Upper lobe of right lung (tissue), 1 donor: ENCODE data around the gene NLRP14. TPM values are rescaled to one million over a fixed set of nuclear protein-coding genes. Genes with fewer than 3 reads are reported as not detected.

Experiments used
- ATAC-seq: fragments of 200-7000 bp; cut with Tn5 transposase; one replicate; pipeline ENCODE4 v1.9.1; 2020; ENCODE audit warnings: mild to moderate bottlenecking, moderate library complexity
- DNase-seq: peaks from one replicate; pipeline ENCODE4 v3.0.0-alpha.2; 2020
- H3K27ac ChIP-seq: fragments of 200-600 bp; one replicate; pipeline ENCODE4 v1.8.0; 2022
- H3K27me3 ChIP-seq: fragments of 200-600 bp; one replicate; pipeline ENCODE4 v1.8.0; 2022; ENCODE audit warnings: mild to moderate bottlenecking
- H3K36me3 ChIP-seq: fragments of 200-600 bp; one replicate; pipeline ENCODE4 v1.8.0; 2022
- H3K4me1 ChIP-seq: fragments of 200-600 bp; one replicate; pipeline ENCODE4 v1.8.0; 2022
- H3K4me3 ChIP-seq: fragments of 200-600 bp; one replicate; pipeline ENCODE4 v1.8.0; 2022; ENCODE audit warnings: mild to moderate bottlenecking
- H3K9me3 ChIP-seq: fragments of 200-600 bp; one replicate; pipeline ENCODE4 v1.8.0; 2022
- CTCF ChIP-seq: fragments of 200-600 bp; IDR thresholded peaks from one replicate; pipeline ENCODE4 v1.8.0; 2022; ENCODE audit warnings: antibody characterized with exemption
- intact Hi-C: fragments of 100-400 bp; cut with DNase I; formaldehyde crosslinking; loops from one replicate; pipeline ENCODE4 v1.11.0; 2022
- total RNA-seq: library from RNA; stranded (reverse); fragmentation: NEBNext Ultra II Directional; extraction: Animal tissue kit (Norgen Biotek cat#: 25700); gene quantifications from one replicate; pipeline ENCODE4 v1.2.1, GENCODE V29; 2021
- donor health status: DM: no; HTN: yes; CAD: no; lungs with severe emphysema.

NLRP14 gene
- total RNA-seq, 1 donor from 2014 or later: not detected

DNA sequence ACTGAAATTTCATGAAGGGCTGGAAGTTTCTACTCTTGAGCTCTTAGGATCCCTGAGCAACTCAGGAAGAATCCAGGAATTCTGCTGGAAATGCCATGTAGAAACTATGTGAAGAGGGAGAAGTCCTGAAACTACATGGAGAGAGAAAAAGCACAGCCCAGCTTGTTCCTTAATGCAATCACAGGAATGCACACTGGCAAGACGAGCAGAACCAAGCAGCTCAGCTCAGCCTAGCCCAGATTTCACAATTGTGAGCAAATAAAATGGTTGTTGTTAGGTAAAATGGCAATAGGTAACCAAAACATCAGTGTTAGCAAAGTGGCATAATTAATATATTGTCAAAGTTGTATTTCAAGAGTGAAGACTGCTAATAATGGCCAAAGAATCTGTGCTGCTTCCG lies 28.3 kb upstream of the NLRP14 start:
- ATAC-seq: no peak
- no peak for TF ChIP-seq CTCF
- Histone ChIP-seq H3K27me3 (no peaks in the 10 kb centered on the region), H3K36me3 (no peaks in the 10 kb centered on the region), H3K4me1 (no peaks in the 10 kb centered on the region), H3K27ac (no peak overlapping the region), H3K9me3 (no peaks in the 10 kb centered on the region), H3K4me3 (no peak overlapping the region)
- DNase-seq: no peak
- intact Hi-C loops: no loop called here

DNA sequence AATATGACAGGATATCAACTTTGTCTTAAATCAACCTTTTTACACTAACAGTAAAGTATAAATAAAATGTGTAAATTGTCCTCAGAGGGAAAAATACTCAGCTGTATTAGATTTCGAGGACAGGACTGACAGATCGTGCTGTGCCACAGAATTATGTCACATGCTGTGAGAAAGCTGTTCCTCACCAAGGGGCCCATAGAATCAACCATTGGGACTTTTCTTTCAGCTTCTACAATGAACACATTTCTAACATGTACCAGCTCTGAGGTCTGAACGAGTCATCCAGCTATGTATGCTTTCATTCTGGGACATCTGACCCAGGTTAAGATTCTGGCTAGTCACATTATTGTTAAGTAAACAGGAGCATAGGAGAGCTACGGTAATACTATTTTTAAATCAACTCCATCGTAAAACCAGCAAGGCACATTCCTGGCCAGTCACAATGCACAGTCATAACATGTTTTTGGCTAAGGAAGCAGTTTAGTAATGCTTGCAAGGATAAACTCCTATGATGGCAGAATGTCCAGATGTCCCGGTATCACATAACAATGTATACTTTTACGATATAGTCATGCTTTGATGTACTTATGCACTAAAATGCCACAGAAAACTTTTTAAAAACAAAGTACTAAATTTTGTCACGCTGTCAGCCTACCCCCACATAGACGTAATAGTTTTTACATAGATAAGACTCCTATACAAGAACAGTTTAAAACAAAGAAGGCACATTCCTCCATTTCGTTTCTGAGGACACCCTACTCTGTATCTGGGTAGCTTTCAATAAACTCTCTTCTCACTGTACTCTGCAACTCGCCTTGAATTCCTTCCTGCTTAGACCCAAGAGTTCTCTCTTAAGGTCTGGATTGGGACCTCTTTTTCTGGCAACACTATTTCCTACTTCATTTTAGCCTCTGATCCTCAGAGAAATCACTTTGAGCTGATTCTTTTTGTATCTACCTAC lies 27.5 kb upstream of the NLRP14 start:
- ATAC-seq (no peak), DNase-seq (no peak)
- TF ChIP-seq CTCF: no peak
- Histone ChIP-seq H3K9me3 (no peaks in the 10 kb centered on the region), H3K4me3 (no peak overlapping the region), H3K27ac (no peak overlapping the region), H3K4me1 (no peaks in the 10 kb centered on the region), H3K36me3 (no peaks in the 10 kb centered on the region), H3K27me3 (no peaks in the 10 kb centered on the region)
- intact Hi-C loops: no loop called here

GRCh38 chr11:6995703-6996102 lies 24.6 kb upstream of the NLRP14 start:
- intact Hi-C loops: no loop called here
- H3K4me3 ChIP-seq: no peak overlapping the region
- no peaks in the 10 kb centered on the region for H3K9me3 ChIP-seq
- TF ChIP-seq CTCF: no peak
- DNase-seq (no peak), ATAC-seq (no peak)
- no peaks in the 10 kb centered on the region for H3K36me3 ChIP-seq
- H3K27me3 ChIP-seq: no peaks in the 10 kb centered on the region
- H3K4me1 ChIP-seq: no peaks in the 10 kb centered on the region
- no peak overlapping the region for H3K27ac ChIP-seq

- H3K4me3 ChIP-seq: no peak overlapping the region
- TF ChIP-seq CTCF: no peak
- no peaks in the 10 kb centered on the region for H3K36me3 ChIP-seq
- no peak for DNase-seq
- no peaks in the 10 kb centered on the region for H3K4me1 ChIP-seq
- peak; percentile 81 for ATAC-seq
- H3K27me3 ChIP-seq: no peaks in the 10 kb centered on the region
- intact Hi-C loops: no loop called here
- no peaks in the 10 kb centered on the region for H3K9me3 ChIP-seq
- no peak overlapping the region for H3K27ac ChIP-seq
Measured at GRCh38 chr11:7004482-7004881, 15.8 kb upstream of the NLRP14 start.

DNA sequence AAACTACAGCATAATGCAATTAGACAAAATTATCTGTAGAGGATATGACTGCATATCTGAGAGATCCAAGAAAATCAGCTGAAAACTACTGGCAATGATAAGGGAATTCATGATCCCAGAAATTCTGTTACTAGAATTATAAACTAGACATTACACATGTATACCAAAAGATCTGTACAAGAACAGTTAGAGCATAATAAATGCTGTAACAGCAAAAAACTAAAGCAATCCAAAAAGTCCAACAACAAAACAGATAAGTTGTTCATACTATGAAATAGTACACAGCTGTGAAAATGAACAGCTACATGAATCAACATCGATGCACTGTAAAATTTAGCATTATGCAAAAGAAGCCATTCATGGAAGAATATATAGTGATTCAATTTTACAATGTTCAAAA lies 6.2 kb upstream of the NLRP14 start:
- no peak for TF ChIP-seq CTCF
- H3K4me3 ChIP-seq: no peak overlapping the region
- no peaks in the 10 kb centered on the region for H3K4me1 ChIP-seq
- no peaks in the 10 kb centered on the region for H3K36me3 ChIP-seq
- no peaks in the 10 kb centered on the region for H3K27me3 ChIP-seq
- intact Hi-C loops: no loop called here
- DNase-seq (no peak), ATAC-seq (no peak)
- no peak overlapping the region for H3K27ac ChIP-seq
- no peaks in the 10 kb centered on the region for H3K9me3 ChIP-seq
